HG02973 (cell line): ENCODE results near the gene RPUSD4.
A peak's percentile ranks its signal among the peaks of the same experiment; 100 is the strongest.

Experiments used
- ATAC-seq: cut with Tn5 transposase; IDR thresholded peaks from one replicate; pipeline ENCODE4 v1.9.1; 2021; ENCODE audit warnings: moderate library complexity; ENCODE audit not compliant: unreplicated experiment

Gene RPUSD4

DNA sequence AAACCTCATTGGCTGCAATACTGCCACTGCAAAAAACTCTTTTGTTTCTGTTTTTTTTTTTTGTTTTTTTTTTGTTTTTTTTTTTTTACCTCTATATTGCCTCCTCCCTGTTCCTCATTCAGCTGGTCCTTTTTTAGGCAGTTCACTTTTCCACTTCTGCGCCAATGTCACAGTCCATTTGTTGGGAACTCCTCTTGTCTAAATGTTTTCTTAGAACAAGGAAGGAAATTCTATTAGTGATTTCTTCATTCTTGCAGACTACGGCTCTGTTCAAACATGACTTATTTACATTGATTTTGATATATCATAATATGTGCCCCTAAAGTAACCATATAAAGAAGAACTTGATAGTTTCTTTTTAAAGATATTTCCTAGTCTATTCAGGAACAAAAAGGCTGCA is 3.0 kb upstream of the RPUSD4 start:
- no peak for ATAC-seq

DNA sequence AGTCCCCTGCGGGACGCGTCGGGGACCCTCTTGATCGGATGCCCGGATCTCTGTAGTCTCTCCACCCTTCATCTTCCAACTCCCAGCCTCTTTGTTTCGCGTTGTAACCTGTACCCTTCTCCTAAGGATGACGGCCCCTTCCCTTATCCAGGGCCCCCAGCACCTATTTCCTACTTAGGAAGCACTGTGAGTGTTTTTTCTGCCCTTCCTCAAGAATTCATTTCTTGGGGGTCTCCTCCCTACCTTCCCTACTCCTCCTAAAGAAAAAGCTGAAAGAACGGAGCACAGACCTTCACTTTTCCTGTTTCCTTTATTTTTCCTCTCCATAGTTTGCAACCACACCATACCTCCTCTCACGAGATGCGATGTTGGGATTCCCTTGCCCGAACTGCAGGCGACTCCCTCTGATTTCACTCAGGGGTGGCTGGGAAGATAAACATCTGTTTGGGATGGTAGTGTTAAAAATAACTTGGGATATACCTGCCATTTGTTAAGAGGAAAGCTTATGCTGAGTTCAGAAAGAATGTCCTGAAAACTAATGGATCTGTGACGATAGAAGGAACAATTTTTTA is 725 bp upstream of the RPUSD4 start:
- no peak for ATAC-seq

DNA sequence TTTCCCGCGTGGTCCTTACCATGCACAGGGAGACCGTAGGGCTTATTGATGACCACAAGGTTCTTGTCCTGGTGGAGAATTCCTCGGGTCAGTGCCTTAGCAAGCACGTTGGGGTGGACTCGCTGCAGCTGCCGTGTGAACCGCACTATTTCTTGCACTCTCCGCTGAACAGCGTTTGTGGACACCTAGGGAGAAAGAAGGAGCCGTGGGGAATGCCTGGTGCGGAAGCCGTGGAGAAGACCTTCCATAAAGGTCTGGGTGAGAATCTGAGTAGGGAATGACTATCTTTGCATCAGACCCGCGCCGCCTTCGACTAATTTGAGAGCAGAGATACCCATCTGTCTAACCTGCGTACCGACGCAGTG is 597 bp downstream of the RPUSD4 start:
- ATAC-seq, result no peak

DNA sequence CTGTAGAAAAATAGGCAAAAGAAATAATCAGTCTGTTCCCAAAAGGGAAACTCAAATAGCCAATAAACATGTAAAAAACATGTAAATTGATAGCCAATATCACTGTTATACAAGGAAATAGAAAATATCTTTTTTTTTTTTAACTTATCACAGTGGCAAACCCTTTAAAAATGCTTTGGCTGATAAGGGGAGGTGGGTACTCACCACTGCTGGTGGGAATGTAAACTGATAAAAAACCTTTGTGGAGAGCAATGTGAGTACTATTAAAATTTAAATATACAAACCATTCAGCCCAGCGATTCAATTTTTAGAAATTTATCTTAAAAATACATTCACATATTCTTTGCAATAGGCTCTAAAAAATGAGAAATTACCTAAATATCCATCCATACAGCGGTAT is 3.6 kb downstream of the RPUSD4 start:
- ATAC-seq, result no peak

DNA sequence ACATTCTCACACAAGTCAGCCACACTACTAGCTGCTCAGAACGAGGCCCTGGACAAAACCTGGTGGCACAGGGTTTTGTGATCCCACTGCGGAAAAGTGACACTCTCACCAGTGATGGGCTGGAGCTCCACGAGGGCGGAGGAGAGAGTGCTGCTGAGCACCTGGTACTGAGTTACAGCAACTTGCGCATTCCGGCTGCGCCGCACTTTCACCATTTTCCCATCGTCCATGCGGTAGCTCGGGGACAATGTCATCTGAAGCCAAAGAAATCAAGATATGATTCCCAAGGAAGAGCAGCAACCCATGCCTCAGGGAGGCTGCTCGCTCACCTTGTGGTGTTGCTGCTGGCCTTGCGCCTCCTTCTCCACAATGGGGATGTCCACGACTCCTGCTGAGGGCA is 6.1 kb downstream of the RPUSD4 start:
- ATAC-seq, result no peak

DNA sequence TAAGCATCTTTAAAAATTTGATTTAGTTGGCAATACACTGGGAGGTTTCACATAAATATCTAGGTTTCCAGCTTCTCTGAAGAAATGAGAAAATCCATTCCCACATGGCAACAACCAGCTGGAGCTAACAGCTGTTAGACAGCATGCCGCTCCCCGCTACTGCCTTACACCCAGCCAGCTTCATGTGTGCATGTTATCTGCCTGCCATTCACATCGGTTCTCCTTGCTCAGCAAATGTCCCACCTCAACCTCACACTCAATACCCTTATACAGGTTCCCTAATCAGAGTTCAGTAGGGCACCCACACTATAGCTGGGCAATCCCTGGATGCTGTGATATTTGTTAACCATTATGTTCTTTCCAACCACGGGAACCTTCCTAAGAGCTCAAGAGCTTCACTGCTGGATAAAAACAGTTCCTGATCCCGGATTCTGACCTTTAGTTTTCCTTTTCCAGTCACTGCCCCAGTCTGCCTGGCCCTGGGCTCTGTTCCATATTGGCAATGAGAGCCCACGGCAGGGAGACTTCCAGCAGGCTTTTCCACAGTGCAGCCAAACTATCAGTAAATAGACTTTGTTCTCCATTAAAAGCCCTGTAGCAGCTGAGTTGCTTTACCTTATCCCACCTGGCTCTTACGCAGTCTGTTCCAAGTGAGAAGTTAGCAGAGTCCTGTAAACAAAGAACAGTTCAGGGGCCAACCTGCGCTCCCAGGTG is 8.6 kb downstream of the RPUSD4 start:
- ATAC-seq, result no peak

DNA sequence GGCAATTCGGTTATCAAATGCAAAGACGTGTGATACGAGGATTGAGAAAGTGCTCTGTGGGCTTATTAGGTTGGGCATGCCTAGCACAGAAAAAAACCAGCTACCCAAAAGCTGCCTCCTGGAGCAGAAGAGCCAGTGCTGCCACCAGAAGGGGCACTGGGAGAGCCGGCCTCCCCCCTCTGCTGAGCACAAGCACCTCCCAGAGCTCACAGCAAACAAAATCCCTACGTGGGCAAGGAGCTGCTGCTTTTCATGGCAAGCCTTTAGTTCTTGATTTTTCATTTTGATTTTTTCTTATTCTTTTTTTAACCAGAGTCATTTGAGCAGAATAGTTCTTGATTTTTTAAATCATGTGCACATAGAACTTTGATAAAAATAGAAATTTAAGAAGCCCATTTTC is 12.8 kb downstream of the RPUSD4 start:
- ATAC-seq, result no peak

DNA sequence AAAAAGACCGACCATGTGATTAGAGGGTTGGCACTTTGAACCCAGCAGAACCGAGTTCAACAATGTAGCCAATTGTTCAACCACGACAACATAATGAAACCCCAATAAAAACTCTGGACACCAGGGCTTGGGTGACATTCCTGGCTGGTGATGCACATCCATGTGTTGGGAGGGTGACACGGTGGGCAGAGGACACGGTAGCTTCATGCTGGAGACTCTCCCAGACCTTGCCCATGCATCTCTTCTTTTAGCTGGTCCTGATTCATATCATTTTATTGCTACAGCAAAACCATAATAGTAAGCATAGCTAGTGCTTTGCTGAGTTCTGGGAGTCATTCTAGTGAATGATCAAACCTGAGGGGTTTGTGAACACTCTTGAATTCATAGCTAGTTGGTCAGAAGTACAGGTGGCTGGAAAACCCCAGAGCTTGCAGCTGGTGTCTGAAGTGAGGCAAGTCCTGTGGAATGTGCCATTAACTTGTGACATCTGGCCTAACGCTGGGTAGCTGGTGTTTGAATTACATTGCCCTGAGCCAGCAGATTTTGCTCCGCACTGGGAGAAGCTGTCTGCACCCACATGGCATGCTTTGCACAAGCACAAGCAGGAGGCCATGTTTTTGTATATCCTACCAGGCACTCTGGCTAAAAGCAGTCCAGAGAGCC is 14.0 kb downstream of the RPUSD4 start:
- no peak for ATAC-seq

DNA sequence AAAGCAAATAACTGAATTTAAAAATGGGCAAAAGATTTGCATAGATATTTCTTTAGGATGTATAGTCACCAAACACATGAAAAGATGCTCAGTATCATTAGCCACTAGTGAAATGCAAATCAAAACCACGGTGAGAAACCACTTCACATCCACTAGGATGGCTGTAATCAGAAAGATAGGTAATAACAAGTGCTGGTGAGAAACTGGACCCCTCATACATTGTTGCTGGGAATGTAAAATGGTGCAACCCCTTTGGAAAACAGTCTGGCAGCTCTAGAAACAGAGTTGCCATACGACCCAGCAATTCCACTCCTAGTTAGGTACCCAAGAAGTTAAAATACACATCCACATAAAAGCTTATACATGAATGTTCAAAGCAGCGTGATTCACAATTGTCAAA is 16.3 kb downstream of the RPUSD4 start:
- no peak for ATAC-seq

DNA sequence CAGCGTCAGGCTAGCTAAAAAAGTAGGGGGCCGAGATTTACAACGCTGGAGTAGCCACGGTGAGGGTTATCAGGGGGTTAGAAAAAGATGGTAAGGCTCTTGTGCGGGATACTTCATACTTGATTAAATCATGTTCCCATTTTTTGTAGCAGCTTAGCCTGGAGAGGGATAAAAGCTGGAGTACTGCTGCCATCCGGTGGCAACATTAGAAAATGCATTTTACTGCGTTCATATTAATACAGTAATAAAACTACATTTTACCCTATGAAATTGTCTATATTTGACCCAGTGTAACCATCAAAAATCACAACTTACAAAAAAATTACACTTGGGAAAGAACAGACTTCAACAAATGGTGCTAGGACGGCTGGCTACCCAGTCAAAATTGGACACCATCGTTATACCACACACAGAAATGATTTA is 17.3 kb downstream of the RPUSD4 start:
- no peak for ATAC-seq

DNA sequence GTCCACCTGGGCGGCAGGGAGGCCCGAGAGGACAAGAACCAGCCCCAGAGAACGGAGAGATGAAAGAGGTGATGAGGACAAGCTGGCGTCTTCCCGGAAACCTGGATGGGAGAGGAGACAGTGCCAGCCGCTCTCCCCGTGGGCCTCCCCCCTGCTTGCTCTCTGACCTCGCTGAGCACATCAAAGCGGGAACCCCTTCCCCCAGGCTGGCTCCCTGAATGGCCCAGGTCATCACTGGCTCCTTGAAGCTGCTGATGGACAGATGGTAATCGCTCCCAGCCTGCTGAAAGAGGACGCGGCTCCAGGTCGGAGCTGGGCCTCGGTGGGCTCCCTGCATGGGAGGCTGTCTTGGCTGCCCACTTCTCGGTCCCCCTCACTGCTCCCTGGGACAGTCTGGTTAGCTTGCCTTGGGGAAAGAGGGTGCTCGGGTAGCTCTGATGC is 18.4 kb downstream of the RPUSD4 start:
- ATAC-seq, result no peak

DNA sequence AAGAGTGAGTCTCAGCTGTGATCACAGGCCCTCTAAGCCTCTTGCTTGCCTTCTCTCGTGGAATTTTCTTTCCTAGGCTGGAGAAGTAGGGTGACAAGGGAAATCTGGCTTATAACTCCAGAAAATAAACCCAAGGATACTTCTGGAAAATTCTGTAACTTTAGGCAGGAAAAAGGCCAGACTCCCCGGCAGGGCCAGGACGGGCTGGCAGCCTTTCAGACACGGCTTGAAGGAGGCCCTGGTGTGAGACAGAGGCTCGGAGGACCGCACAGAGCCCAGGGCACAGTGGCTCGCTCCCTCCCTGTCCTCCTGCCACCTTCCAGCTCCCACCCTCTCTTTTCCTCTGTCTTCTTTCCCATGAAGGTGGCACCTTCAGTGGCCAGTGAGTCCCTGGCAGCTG is 19.1 kb downstream of the RPUSD4 start:
- no peak for ATAC-seq

DNA sequence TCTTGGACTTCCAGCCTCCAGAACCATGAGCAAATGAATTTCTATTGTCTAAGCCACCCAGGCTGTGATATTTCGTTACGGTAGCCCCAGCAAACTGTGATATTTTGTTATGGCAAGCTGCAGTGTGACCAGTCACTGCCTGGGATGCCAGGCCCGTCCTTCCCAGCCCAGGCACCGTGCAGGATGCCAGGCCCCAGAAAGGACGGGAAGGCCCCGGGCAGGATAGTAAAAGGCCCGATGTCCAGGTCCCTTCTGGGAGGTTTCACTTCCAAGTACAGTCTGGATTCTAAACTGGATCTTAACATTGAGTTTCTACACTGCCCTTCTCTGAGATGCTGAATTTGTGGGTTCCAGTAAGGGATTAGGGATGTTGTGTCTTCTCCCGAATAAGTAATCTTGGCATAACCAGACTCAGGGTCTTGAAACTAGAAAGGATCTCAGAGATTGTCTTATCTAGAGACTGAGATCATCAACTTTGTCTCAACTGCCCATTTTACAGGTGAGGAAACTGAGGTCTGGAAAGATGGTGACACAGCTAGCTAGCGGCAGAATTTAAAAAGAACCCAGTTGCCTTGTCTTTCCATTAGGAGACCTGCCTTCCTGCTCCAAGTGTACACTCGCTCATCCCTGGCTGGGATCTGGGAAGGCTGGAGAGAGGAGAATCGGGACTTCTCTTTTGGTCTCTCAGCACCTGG is 19.9 kb downstream of the RPUSD4 start:
- no peak for ATAC-seq

DNA sequence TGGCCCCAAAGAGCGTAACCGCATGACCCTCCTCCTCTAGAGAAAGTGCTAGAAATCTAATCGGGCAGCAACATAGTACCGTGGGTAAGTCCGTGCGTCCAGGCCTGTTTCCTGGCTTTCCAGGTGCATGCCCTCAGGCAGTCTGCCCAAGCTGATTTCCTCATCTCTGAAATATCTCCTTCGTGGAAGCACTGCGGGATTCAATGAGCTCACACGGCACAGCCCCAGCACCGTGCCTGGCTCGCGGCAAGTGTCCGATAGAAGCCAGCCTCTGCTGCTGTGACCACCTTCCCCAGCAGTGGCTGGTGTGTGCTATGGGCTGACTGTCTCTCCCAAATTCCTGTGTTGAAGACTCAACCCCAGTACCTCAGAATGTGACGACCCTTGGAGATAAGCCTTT is 20.7 kb downstream of the RPUSD4 start:
- no peak for ATAC-seq

DNA sequence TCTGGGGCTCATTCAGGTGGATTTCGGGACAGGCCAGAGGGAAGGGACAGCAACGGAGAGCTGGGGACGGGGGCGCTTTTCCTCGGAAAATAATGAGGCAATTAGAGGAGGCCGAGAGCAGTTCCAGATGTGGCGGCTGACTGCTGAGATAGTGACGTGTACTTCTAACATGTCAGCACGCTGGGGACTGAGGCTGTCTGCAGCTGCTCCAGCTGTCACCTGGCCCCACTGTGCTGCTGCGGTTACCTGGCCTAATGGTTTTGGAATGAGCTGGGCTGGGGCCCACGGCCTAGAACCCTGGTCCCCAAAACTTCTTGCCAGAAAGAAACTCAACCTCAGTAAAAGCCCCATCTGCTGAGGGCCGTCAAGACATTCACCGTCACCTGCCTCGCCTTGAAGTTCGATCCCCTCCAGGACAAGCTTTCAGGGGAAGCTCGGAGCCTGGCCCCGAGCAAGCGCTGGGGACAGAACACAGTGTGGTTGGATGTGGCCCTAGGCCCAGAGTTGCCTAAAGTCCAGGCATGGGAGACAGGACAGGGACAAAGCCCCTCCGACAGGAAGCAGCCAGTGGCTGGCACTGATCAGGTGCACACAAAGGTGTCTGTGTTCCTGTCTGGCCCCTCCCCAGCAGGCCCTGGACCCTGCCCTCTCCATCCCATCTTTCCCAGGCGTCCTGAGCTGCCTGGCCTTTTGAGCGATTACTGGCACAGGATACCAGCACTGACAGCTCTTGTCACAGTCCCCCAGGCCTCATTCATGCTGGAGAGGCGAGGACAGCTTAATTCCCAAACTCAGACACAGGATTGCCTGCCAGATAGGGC is 22.1 kb downstream of the RPUSD4 start:
- ATAC-seq, result peak; percentile 83

DNA sequence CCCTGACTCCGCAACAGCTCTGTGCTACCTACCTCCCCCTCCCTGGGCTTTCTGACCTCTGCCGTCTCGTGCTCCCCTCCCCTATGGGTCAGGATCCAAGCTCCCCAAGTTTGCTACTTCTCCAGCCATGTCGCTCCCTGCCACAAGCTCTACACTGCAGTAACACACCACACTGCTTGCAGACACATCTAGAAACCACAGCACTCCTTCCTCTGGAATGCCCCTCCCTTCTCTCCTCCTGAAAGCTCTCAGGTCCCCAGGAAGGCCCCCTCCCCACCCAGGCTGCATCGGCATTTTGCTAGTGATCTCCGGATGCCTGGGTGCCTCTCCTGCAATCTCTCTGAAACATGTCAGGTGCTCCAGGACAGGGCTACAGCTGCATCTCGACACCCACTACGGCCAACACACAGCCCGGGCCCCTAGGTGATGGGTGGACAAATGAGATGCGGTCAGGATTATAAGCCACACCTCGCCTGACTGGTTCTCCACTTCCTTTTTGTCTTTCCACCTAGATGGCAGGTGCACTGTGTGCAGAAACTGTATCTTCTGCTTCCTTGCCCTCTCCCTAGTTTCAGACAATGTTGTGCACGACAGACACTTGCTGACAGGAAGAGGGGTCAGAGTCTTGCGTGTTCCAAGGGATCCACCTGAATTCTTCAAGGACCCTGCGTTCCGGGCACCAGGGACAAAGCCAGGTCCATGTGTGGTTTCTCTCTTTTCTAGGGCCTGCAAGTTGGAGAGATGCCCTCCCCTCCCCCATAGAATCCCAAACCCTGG is 22.9 kb downstream of the RPUSD4 start:
- peak; percentile 76 for ATAC-seq

DNA sequence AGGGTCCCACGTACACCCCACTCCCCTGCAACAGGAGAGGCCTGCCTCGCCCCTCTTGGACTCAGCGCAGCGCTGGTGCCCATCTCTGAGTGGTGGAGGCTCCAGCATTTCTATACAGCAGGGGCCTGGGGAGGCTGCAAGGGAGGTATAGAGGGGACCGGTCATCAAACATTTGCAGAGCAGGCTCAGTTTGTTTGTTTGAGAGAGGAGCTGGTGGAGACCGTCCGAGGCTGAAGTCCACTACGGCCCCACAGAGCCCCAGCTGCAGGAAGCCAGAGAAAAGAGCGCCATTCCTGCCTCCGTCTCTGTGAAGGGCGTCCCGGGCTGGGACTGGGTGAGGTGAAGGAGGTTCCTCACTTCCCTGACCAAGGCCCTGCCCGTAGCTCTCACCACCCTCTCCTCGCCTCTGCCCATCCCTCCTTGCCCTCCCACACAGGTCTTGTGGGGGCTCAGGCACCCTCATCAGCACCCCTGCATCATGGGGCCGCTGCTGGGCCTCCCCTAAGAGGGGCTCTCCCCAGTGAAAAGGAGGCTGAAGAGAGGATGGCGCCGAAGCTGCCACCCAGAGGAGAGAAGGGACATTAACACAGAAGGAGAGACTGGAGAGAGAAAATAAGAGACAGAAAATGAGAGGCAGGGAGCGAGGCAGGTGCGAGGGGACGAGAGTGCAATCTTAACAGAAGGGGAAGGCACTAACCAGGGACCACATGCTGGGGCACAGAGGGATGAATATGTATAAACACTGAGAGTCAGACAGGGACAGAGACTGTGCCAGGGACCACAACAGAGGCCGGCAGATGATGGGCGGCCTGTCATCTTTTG is 24.5 kb downstream of the RPUSD4 start:
- no peak for ATAC-seq

DNA sequence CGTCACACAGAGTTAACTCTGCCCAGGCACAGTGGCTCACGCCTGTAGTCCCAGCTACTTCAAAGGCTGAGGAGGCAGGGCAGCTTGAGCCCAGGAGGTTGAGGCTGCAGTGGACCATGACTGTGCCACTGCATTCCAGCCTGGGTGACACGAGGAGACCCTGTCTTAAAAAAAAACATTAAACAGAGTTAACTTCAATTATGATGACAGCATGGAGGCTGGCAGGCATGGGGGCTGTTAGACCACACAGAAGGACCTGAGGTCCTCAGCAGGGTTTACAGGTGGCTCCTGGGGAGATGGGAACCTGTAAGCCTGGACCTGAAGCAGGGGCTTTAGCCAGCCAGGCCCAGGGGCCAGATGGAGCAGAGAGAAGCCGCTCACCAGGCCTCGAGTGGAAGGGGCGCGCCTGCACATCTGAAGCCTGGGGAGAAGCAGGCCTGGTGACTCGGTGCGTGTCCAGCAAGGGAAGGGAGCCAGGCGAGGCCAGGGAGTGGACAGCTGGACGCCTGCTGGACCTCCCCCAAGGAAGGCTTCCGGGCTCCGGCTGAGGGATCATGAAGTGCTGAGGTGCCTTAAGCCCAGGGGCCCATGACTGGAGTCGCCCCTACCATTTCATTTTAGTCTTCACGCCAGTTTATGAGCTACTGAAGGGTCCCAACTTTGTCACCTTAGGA is 25.3 kb downstream of the RPUSD4 start:
- ATAC-seq, result no peak
